ENCODE measurements around the gene CDH23.

The CDH23 gene

DNA sequence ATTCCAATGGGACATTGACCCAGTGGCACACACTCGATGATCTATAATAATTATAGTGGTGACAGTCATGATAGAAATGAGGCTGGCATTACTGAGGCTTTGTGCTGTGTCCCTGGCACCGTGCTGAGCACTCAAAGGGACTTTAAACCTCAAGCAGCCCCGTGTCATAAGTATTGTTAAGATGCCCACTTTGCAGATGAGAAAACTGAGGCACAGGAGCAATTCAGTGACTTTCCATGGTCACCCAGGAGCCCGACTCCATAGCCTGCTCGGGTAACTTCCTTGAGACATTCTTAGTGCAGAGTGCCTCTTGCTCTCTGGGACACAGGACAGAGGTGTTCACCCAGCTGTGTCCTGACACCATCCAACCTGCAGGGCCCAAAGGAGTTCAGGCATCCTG lies 170.3 kb downstream of the CDH23 start:
- Mint-ChIP-seq H3K27me3 (ENCODE audit: low read depth, poor library complexity) (peaks cover 22% of the 10 kb centered on the region), H3K9me3 (no peaks in the 10 kb centered on the region), H3K27ac (no peak overlapping the region), H3K4me3 (no peak overlapping the region), H3K4me1 (peaks cover 11% of the 10 kb centered on the region), H3K36me3 (ENCODE audit: low read depth) (no peaks in the 10 kb centered on the region)
- no peak for DNase-seq
- TF ChIP-seq, protein P1, sequence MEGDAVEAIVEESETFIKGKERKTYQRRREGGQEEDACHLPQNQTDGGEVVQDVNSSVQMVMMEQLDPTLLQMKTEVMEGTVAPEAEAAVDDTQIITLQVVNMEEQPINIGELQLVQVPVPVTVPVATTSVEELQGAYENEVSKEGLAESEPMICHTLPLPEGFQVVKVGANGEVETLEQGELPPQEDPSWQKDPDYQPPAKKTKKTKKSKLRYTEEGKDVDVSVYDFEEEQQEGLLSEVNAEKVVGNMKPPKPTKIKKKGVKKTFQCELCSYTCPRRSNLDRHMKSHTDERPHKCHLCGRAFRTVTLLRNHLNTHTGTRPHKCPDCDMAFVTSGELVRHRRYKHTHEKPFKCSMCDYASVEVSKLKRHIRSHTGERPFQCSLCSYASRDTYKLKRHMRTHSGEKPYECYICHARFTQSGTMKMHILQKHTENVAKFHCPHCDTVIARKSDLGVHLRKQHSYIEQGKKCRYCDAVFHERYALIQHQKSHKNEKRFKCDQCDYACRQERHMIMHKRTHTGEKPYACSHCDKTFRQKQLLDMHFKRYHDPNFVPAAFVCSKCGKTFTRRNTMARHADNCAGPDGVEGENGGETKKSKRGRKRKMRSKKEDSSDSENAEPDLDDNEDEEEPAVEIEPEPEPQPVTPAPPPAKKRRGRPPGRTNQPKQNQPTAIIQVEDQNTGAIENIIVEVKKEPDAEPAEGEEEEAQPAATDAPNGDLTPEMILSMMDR (IDR thresholded peaks at IDR 0.05) = no peak

GRCh38 chr10:71568896-71569492 lies 172.3 kb downstream of the CDH23 start:
- Mint-ChIP-seq H3K9me3 (no peaks in the 10 kb centered on the region), H3K27me3 (ENCODE audit: low read depth, poor library complexity) (peaks cover 26% of the 10 kb centered on the region), H3K4me3 (no peak overlapping the region), H3K36me3 (ENCODE audit: low read depth) (no peaks in the 10 kb centered on the region), H3K27ac (no peak overlapping the region), H3K4me1 (peaks cover 19% of the 10 kb centered on the region)
- TF ChIP-seq, protein P1 (IDR thresholded peaks at IDR 0.05) = no peak
- no peak for DNase-seq

DNA sequence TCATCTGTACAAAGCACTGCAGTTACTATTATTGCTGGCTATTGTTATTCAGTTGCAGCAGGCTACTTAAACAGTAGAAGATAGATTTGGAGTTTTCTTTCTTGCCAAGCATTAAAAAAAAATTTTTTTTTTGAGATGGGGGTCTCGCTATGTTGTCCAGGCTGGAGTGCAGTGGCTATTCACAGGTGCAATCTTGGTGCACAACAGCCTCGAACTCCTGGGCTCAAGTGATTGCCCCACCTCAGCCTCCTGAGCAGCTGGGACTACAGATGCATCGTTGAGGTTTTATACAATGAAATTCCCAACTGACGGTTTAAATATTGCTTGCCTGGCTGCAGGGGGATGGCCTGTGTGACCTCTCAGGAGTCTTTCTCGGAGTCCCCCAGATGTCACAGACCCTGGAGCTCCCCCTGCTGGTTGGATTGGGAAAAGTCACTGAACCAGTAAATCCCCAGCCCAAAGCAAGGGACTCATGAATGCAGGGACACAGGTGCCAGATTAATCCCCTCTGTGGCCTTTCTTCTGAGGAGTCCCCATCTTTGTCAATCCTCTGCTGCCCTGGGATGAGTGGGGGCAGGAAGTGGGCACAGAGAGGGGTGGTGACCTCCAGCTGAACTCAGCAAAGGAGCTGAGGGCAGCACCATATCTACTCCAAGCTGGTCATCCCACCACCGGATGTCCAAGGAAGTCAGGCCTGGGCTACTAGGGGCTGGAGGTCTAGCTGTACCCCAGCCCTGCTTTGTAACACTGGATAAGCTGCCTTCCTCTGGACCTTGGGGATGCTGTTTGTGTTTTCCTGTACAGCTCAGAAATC lies 173.3 kb downstream of the CDH23 start:
- TF ChIP-seq, protein P1 (IDR thresholded peaks at IDR 0.05) = peak; percentile 81
- Mint-ChIP-seq H3K9me3 (no peaks in the 10 kb centered on the region), H3K27me3 (ENCODE audit: low read depth, poor library complexity) (peaks cover 19% of the 10 kb centered on the region), H3K36me3 (ENCODE audit: low read depth) (no peaks in the 10 kb centered on the region), H3K27ac (no peak overlapping the region), H3K4me3 (no peak overlapping the region), H3K4me1 (peaks cover 17% of the 10 kb centered on the region)
- DNase-seq = peak; percentile 91

DNA sequence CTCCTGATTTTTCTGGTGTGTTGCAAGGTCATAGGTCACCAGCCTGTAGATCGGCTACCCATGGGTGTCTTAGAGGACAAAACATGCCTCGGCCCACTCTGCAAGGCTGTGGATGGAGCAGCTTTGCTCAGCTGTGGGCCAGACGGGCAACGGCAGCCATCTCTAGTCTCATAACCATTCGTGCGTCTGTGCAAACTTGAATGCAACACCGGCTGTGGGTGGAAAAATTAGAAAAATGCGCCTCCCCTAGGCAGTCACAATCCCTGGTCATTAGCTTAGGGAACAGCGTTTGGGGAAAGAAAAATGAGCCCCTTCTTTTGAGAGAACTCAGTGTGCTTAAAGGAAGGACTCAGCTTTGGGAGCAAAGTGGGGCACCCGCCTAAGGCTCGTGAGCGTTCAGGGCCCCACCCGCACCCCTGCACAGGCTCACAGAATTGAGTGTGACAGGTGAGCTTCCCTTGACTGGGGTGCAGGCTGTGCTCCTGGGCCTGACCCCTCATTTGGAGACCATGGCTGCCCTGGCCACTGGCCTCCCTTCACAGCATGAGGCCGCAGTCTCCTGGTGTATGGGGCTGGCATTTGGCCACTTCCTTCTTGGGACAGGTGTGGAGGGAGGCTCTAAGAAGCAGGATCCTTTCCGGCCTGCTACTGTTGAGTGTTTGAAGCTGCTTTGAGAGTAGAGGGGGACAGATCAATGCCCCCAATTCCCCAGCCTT lies 174.9 kb downstream of the CDH23 start:
- Mint-ChIP-seq H3K36me3 (ENCODE audit: low read depth) (no peaks in the 10 kb centered on the region), H3K27me3 (ENCODE audit: low read depth, poor library complexity) (peaks cover 13% of the 10 kb centered on the region), H3K4me3 (no peak overlapping the region), H3K4me1 (peaks cover 30% of the 10 kb centered on the region), H3K27ac (no peak overlapping the region), H3K9me3 (no peaks in the 10 kb centered on the region)
- TF ChIP-seq, protein P1 (IDR thresholded peaks at IDR 0.05) = no peak
- no peak for DNase-seq

GRCh38 chr10:71572962-71573361 lies 176.2 kb downstream of the CDH23 start:
- TF ChIP-seq, protein P1 (IDR thresholded peaks at IDR 0.05) = no peak
- no peak overlapping the region for H3K4me3 Mint-ChIP-seq
- peaks cover 18% of the 10 kb centered on the region for H3K27me3 Mint-ChIP-seq (ENCODE audit: low read depth, poor library complexity)
- H3K9me3 Mint-ChIP-seq = no peaks in the 10 kb centered on the region
- no peak overlapping the region for H3K27ac Mint-ChIP-seq
- peaks cover 30% of the 10 kb centered on the region for H3K4me1 Mint-ChIP-seq
- H3K36me3 Mint-ChIP-seq (ENCODE audit: low read depth) = no peaks in the 10 kb centered on the region
- no peak for DNase-seq
